ENCODE data around the gene HAND2.

The HAND2 gene

DNA sequence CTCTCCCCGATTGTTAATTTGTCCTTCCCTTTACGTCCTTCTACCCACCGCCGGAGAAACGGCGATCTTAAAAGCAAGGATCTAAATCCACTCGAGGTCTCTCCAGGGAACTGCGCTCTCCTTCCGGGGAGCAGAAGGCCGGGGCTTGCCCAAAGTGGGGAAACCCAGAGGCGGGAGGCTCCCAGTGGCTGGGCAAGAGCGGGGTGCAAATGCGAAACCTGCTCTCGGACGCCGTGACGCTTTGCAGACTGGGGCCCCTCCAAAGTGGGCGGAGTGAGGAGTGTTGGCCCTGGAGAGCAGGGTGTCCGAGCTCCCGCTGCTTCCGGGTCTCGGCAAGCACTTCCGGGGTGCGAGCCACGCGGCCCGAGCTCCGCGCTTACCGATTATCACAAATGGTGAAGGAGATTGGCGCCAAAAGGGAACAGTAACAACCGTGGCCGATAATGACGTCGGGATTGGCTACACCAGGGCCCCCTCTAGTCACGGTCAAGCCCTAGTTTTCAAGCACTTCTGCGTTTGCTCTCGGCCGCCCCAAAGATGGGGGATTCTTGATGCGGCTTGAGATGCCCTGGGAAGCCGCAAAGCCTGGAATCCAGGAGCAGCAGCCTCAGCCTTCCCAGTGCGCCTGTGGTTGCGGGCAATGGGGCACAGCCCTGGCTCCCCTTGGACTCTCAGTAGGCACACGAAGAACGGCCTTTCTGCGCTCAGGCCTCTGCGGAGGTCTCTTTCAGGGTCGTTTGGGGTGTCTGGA is 29.0 kb downstream of the HAND2 start:
- no peak for DNase-seq

DNA sequence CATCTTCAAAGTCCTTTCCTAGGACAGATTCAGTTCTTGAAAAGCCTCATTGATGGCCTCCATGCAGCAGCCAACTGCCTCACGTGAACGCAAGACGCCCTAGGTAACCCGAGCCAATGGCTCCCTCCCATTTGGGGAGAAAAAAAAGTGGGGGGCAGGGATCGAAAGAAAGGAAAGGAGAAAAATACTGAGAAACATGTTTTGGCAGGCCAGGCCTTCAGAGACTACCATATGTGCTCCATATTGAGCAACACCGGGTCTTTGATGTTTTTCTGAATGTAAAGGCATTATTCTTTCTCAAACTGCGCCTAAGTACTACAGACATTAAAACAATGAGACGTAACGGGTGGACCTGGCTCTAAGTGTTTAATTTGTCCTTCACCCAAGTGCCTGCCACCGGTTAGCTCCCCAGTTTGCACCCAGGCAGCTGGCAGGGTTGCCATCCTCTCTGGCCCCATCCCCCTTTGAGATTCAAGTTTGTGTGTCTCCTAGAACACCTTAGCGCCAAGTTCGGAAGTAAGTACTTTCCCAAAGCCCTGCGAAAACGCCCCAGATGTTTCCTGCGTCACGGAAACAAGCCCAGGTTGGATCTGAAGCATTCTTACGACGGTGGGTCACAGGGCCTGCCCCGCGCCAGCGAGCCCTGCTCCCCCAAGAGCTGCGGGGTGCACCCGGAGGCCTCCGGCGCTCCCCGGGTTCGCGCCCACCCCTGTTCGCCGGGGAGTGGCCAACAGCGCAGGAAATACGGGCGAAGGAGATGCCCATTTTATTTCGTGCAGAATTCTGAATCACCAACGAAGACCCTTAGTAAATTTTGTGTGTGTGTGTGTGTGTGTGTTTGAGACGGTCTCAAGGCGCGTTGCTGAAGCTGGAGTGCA is 30.1 kb downstream of the HAND2 start:
- DNase-seq = no peak

DNA sequence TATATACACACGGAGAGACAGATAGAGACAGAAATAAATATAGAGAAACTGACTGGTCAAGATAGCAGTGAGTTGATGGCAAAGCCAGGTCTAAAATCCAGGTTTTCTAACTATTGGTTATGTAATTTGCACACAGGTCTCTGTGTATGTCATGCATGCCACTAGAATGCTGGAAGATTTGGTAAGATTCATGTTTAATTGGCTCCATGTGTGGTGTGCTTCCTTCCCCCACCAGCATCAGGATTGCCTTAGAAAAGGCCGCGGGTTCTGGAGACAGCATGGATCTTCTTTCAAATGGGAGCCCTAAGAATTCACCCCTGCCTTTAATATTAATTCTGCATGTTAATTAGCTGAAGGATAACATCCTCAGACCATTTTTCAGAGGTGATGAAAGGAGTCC is 31.3 kb downstream of the HAND2 start:
- no peak for DNase-seq

DNA sequence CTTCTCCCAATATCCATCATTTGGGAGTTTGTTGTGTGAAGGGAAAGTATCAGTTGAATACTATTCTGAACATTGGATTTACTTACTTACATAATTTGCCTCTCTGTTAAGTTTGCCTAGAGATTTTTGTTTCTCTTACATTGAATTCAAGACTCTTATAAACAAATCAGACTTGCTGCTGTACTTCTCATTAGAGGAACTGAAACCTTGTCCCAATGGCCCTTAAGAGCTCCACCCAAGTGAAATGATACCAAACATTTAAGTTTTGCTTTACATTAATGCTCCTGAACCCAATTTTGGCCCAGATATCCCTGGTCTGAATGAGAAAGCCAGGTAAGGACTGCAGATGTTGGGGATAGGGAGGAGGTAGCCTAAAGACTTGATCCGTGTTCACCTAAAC is 32.0 kb downstream of the HAND2 start:
- no peak for DNase-seq

DNA sequence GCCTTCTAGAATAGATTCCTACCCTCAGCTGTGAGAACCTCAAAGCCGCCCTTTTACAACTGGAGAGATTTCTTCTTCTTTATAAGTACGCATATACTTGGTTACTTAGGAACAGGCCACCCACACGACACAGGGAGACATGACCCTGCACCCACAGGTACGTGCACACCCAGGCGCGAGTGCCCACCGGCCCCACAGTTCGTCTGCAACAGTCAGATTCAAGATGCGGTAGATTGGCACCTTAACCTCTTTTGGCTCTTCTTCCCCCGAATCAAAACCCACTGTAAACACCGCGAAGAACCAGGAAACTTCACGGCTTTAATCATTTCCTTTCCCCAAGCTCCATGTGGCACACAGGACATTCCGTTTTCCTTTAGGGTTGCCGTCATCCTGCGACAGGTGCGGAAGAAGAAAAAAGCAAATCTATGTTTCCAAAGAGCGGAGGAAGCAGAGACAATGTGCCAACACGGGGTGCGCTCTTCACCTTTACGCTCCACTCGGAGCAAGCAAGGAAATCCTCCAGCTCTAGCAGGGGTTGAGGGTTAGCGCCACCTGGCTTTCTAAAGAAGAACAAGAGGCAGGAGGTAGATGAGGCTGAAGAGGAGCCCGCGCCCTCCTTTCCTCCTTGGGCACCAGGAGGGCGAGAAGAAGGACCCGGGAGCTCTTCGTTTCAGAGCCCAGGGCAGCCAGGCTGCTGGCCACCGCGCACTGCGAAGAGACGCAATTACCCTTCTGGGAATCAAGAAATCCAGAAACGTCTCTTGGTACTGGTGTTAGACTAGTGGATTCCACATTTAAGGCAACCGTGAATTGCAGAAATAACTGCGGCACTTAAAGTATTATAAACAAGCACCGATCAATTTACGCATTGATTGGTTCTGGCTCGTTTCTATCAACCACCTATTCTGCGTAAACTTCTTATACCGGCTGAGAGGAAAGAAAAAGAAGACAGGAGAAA is 35.7 kb downstream of the HAND2 start:
- no peak for DNase-seq

DNA sequence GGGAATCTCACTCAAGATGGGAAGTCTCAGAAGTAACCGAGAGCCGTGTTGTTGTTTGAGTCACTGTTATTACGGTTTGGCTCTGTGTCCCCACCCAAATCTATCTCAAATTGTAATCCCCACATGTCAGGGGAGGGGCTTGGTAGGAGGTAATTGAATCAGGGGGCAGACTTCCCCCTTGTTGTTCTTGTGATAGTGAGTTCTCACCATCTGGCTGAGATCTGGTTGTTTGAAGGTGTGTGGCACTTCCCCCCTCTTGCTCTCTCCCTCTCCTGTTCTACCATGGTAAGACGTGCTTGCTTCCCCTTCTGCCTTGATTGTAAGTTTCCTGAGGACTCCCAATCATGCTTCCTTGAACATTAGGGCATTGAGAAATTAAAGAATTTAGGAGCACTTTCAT is 37.0 kb downstream of the HAND2 start:
- DNase-seq = no peak

DNA sequence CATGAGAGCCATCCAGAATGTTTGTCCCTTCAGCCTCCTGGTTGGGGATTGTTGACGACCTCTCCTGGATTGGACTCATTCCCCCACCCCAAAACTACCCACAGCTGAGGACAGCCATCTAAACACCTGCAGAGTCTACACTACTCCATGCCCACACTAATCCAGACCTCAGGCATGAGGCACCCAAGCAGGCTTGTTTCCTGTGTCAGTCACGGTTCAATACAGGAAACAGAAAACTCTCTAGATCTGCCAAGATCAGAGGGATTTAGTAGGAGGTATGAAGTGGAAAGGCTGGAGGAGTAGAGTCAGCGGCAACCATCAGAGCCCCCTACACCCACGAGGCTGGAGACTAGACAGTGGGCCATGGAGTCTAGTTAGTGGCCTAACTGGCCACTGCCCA is 37.7 kb downstream of the HAND2 start:
- no peak for DNase-seq

DNA sequence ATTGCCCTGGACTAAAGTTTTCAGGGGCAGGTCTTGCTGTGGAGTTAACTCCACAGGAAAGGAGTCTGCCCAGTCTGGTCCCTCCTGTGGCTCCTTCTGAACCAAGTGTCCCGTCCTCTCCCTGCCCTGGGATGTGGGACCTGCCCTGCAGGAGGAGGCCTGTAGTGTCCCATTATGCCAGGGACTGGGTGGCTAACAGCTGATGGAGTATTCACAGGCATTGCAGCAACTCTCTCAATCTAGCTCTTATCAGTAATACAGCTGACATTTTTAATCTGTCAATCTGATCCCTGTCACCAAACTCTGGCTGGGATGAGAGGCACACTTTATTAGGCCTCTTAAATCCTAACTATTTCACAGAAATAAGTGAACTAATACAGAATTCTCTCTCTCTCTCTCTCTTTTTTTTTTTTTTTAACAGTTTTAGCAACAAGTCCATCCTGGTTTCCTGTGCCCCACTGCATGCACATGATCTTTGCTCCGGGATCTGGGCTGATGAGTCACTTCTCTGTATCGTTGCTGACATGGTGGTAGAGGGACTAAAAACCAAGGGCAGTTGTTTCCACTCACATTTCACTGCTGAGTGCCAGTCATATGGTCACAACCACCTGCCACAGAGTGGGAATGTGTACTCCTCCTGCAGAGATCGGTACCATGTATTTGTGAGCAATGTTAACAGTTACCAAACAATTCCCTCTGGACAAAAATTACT is 39.1 kb downstream of the HAND2 start:
- DNase-seq = no peak

DNA sequence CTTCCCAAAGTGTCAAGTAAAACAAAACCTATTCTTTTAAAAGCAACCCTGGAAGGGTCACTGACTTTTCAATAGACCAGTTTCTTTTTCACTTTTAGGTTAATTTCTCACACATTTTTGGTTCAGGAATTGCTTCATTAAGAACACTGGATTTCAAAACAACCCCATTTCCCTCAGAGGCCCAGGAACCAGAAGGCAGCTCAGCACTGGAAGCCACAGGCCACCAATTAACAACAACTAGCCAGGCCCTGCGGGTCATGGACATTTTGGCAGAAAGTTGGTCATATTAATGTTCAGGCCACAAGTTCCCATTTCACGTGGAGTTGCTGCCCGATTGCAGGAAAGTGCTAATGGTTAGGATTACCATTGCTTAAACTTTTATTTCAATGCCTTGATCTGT is 39.8 kb downstream of the HAND2 start:
- DNase-seq = no peak

DNA sequence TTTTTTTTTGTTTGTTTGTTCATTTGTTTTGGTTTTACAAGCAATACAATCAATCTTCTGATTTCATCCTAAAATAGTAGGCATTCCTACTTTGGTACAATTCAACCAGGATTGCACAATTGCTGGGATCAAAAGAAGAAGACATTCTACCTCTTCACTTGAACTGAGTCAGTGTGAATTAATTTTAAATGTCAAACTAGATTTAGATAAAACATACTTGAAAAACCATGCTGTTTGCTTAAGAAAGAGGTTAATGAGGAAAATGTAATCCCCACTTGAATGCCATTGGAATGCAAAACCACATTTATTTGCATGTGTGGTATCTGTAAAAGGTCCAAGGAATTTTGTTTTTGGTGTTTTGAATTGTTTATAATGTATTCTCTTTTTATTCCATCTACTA is 40.5 kb downstream of the HAND2 start:
- DNase-seq = no peak

DNA sequence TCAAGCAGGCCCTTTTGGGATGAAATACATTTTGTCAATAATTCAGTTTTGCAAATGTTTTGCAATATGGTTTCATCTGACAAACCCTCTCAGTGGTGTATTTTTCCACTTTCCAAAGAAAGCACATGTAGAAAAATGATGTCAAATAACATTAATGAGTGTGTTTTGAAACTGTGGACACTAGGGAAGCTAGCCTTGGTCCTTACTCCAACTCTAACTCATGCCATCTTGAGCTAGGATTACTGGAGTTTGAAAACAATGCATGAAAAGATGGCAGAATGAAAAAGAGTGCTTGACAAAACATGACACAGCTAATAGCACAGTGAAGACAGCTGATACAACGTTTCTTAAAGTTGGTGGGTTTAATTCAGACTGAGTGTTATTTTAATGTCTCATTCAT is 41.4 kb downstream of the HAND2 start:
- DNase-seq = no peak

DNA sequence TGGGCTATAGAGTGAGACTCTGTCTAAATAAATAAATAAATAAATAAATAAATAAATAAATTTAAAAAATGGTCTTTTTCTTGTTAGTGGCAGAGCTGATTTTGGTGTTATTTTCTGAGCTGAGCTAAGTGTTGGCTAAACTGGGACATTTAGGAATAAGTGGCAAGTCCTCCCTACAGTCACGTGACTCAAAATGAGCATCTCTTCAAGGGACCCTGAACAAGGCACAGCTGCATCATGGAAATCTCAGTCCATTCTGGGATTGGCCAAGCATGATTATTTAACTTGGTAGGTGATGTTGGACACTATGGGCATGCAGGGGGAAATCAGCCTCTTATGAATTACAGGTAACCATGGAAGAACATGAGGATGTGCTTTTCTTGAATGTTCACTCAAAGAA is 42.0 kb downstream of the HAND2 start:
- DNase-seq = no peak

DNA sequence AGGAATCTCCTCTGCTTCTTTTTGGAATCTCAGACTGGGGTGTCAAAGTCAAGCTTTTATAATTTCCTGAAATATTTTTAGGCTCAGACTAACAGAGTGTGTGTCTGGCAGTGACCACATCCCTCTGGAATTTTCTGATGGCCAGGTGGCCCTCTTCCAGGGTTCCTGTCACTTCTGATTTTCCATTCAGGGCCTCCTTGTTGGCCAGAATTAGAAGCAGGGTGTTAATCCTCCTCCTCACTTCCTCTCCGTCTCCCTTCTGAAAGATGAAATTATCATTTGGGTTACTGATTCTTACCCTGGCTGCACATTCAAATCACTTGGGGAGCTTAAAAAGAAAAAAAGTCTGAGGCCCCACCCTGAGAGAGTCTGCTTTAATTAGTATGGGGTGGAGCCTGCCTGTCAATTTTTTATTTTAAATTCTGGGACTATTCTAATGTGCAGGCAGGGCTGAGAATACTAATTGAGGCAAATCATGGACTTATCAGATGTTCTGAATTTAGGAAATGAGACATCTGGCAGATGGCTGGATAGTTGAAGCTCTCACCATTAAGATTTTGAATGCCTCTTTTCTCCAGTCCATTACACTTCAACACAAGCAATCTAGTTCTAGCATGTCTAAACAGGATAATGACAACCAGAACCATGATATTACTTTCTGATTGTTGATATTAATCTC is 43.2 kb downstream of the HAND2 start:
- DNase-seq = no peak

DNA sequence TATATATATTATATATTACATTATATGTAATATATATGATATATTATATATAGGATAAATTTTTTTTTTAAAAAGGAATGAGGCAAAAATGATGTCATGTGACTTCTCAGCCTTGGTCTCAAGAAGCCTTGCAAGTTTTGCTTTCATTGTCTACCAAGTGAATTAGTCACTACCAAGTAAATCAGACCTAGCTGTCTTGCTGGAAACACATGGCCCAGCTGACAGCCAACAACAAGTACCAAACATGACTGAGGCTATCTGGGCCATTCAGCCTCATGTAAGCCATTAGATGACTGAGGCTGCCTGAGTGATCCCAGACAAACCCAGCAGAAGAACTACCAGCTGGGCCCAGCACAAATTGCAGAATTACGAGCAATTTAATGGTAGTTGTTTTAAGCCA is 44.9 kb downstream of the HAND2 start:
- DNase-seq = no peak

DNA sequence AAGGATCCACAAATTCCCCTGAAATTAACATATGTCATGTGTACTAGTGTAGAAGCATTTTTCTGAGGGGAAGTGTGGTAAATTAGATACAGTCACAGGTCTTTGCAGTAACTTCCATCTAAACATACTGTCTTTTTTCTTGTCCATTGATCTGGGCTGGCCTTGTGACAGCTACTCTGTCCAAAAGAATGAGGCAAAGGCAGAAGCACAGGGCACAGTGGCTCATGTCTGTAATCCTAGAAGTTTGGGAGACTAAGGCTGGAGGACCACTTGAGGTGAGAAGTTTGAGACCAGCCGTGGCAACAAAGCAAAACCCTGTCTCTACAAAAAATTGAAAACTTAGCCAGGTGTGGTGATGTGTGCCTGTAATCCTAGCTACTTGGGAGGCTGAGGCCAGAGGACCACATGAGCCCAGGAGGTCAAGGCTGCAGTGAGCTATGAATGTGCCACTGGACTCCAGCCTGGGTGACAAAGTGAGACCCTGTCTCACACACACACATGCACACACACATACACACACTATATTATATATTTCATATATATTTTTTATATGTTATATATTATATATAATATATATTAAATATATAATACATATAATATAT is 47.6 kb downstream of the HAND2 start:
- DNase-seq = no peak

DNA sequence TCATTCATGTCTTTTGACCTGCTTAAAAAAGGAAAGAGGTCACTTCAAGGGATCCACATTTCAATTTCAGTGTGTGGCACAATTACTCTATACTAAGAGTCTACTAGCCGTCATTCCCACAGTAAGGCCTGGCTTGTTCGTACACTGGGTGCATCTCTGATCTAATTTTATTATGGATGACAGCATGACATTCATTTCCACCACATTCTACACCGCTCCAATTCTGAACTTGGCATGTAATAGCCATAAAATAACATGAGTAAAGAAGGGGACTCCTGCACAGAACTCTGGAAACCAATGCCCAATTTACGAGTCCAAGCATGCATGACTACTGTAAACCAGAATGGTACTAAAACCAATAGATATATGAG is 51.1 kb downstream of the HAND2 start:
- DNase-seq = no peak

DNA sequence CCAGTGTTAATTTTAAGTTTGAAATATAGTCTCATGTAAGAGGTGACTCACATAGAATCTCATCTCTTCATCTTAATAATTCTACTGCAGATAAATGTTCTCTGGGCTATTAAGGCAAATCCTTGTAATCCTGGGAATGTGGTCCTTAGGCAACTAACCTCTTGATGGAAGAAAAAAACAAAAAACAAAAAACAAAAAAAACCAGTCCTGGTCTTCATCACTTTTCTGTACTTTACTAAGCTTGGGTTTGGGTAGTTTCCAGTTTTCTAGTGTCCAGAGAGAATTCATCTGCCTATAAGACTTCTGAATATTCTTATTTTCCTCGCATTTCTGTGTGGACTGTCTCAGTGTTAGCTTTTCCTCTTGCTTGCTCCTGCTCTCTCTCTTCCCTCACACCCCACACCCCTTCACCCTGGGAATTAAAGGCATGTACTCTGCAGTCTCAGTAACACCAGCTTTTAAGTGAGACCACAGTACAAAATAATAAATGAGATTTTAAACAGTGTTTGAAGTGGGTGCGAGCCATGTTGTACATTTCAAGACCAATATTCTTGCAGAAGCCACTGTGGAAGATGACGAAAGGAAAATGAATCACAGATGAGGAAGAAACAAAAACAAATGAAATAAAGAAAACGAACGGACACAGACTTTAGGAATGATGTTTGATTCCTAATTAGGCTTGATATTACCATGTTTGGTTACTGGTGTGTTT is 51.7 kb downstream of the HAND2 start:
- no peak for DNase-seq

DNA sequence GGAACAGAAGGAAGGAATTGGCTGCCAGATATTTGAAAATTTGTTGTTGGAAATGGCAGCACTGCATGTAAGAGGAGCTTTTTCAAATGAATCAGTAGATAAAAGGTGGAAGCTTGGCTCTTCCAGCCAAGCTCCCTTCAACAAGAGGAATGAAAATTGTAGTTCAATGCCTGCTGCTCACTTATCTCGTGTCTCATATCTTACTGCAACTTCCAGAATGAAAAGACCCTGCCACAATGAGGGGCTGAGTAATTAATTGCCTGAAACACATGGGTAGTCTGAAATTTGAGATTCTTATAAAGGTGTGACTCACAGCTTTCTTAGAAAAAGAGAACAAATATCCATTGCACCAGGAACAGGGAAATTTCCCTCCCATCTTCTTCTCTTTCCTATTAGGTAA is 53.0 kb downstream of the HAND2 start:
- DNase-seq = no peak

Data from activated gamma-delta T cell (primary cell).